Dendritic cell treated with granulocyte-macrophage colony-stimulating factor and Interleukin-4, amounts not matched to agents 40 ng/mL and 50 ng/mL, for 4 days (primary cell): ENCODE results near the gene GADD45G.
A peak's percentile ranks its signal among the peaks of the same experiment; 100 is the strongest.

Experiments used
- H3K27ac Mint-ChIP-seq: one replicate; pipeline ENCODE4 v1.8.0; 2022; ENCODE audit warnings: mild to moderate bottlenecking, mixed read lengths
- H3K27me3 Mint-ChIP-seq: one replicate; pipeline ENCODE4 v1.8.0; 2022; ENCODE audit warnings: mild to moderate bottlenecking, mixed read lengths
- H3K36me3 Mint-ChIP-seq: one replicate; pipeline ENCODE4 v1.8.0; 2022; ENCODE audit warnings: low read depth, mixed read lengths
- H3K4me1 Mint-ChIP-seq: one replicate; pipeline ENCODE4 v1.8.0; 2022; ENCODE audit warnings: low read depth, mixed read lengths
- H3K4me3 Mint-ChIP-seq: one replicate; pipeline ENCODE4 v1.8.0; 2022; ENCODE audit warnings: mild to moderate bottlenecking, moderate library complexity, mixed read lengths
- H3K9me3 Mint-ChIP-seq: one replicate; pipeline ENCODE4 v1.8.0; 2022; ENCODE audit warnings: mixed read lengths
- intact Hi-C: fragments of 100-400 bp; cut with micrococcal nuclease; formaldehyde crosslinking; loops from one replicate; pipeline ENCODE4 v1.15.0; 2022

Gene GADD45G

DNA sequence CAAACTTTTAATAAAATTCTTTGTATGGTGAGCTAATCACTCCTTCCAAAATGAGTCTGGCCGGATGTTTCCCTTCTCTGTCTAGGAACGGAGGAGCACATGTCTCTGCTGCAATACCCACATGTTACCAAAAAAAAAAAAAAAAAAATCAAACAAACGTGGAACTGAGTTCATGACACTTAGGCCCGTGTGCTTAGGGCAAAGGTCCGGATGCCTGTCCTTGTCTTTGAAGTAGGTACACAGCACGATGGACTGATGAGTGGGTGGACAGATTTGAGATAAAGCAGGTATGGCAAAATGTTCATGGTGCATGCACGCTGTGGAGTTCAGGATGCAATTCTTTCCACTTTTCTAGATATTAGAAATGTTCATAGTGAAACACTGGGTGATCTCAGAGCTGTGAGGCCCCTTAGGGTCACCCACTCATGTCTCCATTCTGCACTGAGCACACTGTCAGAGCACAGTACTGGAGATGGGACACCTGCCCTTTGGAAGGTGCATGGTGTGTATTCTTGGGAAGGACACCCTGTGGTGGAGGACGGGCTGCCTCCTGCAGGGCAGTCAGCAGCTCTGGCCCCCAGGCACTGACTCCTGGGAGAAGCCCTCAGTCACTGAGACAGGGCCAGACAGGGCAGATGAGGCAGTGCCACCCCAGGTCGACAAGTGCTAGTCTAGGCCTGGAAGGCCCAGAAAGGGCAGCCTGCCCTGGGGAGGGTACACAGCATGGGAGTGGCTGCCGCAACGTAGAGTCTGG is 43.6 kb downstream of the GADD45G start:
- Mint-ChIP-seq H3K36me3 (no peaks in the 10 kb centered on the region), H3K27ac (peak overlapping the region; percentile 60), H3K9me3 (no peaks in the 10 kb centered on the region), H3K4me3 (no peak overlapping the region), H3K27me3 (peaks cover 29% of the 10 kb centered on the region), H3K4me1 (peaks cover 36% of the 10 kb centered on the region)
- intact Hi-C loops = no loop called here

DNA sequence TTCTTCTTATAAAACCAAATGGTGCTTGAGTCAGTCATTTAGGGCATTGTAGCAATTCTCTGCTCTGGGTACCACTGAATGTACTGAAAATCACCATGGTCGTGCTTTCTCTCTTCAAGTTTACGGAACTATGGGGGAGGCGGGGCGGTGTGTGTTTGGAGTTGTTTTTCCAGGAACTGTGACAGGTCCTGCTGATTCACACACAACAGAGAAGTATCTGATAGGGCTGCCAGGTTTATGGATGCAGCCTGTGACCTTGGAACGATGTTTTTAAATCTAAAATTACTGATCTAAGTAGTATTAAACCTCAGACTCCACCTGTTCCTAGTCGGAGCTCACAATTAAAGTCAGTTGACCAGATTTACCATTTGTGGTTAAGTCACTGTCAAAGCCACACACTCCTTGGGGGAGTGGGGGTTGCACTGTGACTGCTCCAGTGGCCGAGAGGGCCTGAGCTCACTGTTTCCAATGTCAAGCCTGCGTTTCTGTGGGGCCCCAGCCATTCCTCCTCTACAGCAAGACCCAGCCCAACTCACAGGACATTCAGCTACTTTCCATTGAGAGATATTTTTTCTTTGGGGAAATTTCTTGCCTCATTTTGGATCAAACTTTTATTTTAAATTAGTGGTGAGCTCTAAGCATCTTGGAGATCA is 44.4 kb downstream of the GADD45G start:
- Mint-ChIP-seq H3K27me3 (peaks cover 28% of the 10 kb centered on the region), H3K27ac (peak overlapping the region; percentile 60), H3K9me3 (no peaks in the 10 kb centered on the region), H3K36me3 (no peaks in the 10 kb centered on the region), H3K4me3 (no peak overlapping the region), H3K4me1 (peaks cover 44% of the 10 kb centered on the region)
- intact Hi-C loops = no loop called here

DNA sequence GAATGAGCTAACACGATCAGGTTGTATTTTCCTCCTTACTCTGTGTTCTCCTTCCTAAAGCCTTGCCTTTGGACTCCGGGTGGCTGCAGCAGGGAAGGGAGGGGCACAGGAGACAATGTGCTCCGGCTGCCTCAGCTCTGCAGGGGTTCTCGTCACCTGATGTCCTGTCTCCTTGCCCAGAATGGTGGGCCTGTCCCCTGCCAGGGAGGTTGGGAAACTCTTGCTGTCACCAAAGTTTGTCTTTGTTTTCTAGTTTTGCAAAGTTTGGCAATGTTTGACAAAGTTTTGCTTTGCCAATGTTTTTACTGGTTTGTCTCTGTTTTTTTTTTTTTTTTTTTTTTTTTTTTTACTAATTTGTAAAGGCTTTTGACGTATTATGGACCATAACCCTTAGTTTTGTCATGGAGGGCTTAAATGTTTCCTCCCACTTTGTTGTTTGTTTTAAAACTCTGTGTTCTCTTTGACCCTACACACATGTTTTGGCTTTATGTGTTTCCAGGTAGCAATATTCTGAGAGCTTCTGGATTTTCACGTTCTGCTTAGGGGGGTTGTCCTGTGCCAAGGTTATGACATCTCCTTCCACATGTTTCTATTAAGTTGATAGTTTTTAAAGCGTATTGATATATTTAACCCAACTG is 49.3 kb downstream of the GADD45G start:
- Mint-ChIP-seq H3K36me3 (no peaks in the 10 kb centered on the region), H3K27me3 (peaks cover 33% of the 10 kb centered on the region), H3K4me1 (peaks cover 71% of the 10 kb centered on the region), H3K27ac (peak overlapping the region; percentile 74), H3K9me3 (no peaks in the 10 kb centered on the region), H3K4me3 (no peak overlapping the region)
- intact Hi-C loops = no loop called here

DNA sequence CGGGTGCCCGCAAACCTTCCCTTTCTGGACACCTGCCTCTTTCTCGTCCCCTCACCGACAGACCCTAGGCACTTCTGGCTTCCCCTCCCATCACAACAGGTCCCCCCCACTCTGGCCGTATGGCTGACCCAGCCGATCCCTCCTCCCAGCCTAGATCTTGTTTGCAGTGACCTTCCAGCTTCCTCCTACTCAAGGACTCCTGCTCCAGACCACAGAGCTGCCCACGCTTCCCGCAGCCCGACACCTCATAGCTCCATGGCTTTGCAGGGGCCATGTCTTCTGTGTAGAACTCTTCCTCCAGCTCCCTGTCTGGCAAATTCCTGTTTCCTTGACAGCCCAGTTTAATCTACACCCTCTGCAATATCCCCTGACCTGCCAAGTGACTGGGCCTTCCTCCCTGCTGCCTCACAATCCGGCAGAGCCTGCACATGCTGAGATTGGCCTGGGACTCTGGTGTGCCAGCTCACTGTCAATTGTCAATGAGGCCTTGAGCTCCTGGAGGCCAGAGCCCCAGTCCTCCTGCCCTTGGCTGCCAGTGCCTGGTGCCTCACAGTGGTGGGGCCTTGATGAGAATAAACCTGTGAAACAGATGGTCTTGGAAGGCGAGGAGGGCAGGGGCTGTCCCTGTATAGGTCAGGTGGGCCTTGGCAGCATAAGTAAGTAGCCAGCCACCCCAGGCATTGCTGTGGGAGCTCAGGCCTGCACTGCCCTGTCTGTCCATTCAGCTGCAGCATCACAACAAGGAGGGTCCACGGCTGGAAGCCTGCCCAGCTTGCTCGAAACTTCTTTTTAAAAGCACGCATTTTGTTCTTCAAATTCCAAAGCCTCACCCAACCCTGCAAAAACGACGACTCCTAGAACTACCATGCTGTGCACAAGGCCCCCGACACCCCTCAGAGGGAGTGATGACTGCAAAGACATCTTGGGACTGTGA is 50.5 kb downstream of the GADD45G start:
- H3K36me3 Mint-ChIP-seq = no peaks in the 10 kb centered on the region
- intact Hi-C loops = no loop called here
- peaks cover 27% of the 10 kb centered on the region for H3K27me3 Mint-ChIP-seq
- no peaks in the 10 kb centered on the region for H3K9me3 Mint-ChIP-seq
- H3K4me3 Mint-ChIP-seq = no peak overlapping the region
- peaks cover 77% of the 10 kb centered on the region for H3K4me1 Mint-ChIP-seq
- peak overlapping the region; percentile 74 for H3K27ac Mint-ChIP-seq
